ENCODE results near the gene PDCD1. TPM values are rescaled to one million over a fixed set of nuclear protein-coding genes. Genes with fewer than 3 reads are reported as not detected.
"Not testable (repeated sequence)": the region's sequence is repeated elsewhere in the genome, so short reads cannot be mapped to it uniquely, and the experiment has no call there.

The PDCD1 gene
- total RNA-seq, 2 donors from 2014 or later: 1.0 to 17.5 TPM

DNA sequence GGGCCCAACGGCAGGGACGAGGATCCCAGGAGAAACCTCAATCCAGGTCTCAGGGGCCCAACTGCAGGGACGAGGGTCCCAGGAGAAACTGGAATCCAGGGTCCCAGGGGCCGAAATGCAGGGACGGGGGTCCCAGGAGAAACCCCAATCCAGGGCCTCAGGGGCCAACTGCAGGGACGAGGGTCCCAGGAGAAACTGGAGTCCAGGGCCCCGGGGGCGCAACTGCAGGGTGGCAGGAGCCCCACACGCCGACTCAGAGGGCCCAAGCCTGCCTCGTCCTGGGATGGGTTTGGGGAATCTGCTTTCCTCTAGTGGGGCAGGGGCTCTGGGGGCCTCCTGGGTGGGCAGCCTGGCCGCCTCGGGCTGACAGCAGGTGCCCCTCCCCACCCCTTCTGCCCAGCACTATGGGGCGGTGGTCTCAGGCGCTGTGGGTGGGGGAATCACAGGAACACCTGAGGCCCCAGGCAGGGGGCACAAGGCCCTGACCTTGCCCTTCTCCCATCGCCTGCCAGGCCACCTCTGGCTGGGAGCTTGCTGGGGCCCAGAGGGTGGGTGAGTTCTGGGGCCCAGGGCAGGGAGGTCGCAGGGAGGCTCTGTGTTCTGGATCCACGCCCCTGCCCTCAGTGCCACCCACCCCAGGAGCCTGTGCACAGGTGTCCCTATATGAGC, 18.0 kb upstream of the PDCD1 start:
- DNase-seq (ENCODE audit: low spot score): no peak
- no peak overlapping the region for H3K4me3 ChIP-seq
- H3K4me1 ChIP-seq: peaks cover 0 to 11% of the 10 kb centered on the region in 2 donors
- TF ChIP-seq, protein P1, sequence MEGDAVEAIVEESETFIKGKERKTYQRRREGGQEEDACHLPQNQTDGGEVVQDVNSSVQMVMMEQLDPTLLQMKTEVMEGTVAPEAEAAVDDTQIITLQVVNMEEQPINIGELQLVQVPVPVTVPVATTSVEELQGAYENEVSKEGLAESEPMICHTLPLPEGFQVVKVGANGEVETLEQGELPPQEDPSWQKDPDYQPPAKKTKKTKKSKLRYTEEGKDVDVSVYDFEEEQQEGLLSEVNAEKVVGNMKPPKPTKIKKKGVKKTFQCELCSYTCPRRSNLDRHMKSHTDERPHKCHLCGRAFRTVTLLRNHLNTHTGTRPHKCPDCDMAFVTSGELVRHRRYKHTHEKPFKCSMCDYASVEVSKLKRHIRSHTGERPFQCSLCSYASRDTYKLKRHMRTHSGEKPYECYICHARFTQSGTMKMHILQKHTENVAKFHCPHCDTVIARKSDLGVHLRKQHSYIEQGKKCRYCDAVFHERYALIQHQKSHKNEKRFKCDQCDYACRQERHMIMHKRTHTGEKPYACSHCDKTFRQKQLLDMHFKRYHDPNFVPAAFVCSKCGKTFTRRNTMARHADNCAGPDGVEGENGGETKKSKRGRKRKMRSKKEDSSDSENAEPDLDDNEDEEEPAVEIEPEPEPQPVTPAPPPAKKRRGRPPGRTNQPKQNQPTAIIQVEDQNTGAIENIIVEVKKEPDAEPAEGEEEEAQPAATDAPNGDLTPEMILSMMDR (IDR thresholded peaks at IDR 0.05): no peak
- no peaks in the 10 kb centered on the region for H3K27me3 ChIP-seq
- no peaks in the 10 kb centered on the region for H3K36me3 ChIP-seq
- H3K27ac ChIP-seq: no peak overlapping the region
- H3K9me3 ChIP-seq: no peaks in the 10 kb centered on the region

DNA sequence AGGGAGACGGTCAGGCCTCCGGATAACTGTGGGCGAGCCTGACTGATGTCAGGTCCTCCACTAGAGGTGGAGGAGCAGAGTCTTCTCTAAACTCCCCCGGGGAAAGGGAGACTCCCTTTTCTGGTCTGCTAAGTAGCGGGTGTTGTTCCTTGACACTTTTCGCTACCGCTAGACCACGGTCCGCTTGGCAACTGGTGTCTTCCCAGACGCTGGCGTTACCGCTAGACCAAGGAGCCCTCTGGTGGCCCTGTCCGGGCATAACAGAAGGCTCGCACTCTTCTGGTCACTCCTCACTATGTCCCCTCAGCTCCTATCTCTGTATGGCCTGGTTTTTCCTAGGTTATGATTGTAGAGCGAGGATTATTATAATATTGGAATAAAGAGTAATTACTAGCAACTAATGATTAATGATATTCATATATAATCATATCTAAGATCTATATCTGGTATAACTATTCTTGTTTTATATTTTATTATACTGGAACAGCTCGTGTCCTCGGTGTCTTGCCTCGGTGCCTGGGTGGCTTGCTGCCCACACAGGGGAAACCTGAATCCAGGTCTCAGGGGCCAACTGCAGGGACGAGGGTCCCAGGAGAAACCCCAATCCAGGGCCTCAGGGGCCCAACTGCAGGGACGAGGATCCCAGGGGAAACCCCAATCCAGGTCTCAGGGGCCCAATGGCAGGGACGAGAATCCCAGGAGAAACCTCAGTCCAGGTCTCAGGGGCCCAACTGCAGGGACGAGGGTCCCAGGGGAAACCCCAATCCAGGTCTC, 17.2 kb upstream of the PDCD1 start:
- not testable (repeated sequence) for H3K9me3 ChIP-seq; H3K4me3 ChIP-seq; DNase-seq (ENCODE audit: low spot score); H3K27ac ChIP-seq; H3K4me1 ChIP-seq; H3K36me3 ChIP-seq; H3K27me3 ChIP-seq
- TF ChIP-seq, protein P1 (IDR thresholded peaks at IDR 0.05): peak; percentile 20 to 54

DNA sequence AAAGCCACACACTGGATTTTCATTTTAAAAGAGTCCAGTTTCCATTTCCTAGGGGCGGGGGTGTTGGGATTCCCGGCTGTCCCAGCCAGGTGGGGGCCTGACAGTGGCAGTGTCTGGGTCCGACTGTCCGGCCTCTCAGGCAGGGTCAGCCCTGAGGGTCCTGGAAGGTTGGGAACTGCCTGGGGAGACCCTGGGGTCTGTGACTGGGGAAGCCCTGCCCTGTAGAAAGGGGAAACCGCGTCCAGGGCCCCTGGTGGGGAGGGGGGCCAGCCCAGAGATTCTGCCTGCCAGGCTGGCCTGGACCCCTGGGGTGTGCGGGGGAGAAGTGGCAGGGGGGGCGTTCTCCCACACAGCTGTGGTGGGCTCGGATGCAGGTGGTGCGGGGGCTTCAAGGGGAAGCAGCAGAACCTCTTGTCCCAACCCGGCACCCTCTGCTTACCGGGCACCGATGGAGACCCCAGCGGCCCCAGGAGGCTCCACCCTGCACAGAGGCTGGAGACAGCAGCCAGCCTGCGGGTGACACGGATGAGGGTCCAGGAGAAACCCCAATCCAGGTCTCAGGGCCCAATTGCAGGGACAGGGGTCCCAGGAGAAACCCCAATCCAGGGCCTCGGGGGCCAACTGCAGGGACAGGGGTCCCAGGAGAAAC, 15.7 kb upstream of the PDCD1 start:
- Histone ChIP-seq H3K4me3 (no peak overlapping the region), H3K36me3 (no peaks in the 10 kb centered on the region), H3K4me1 (no peaks in the 10 kb centered on the region), H3K27ac (no peak overlapping the region), H3K27me3 (no peaks in the 10 kb centered on the region), H3K9me3 (no peaks in the 10 kb centered on the region)
- DNase-seq (ENCODE audit: low spot score): no peak
- TF ChIP-seq, protein P1 (IDR thresholded peaks at IDR 0.05): no peak

DNA sequence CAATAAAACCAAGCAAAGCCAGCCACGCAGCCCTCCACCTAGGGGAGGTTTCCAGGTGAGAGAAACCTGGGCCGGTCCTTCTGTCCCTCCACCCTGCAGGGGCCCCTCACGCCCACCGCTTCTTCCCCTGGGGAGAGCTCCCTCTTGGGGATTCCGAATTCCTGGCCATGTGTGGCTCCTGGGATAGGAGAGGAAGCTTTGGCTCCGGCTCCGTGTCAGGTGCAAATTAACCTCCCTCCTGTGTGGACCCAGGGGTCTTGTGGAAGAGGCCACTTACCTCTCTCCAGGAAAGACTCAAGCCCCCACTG, 15.1 kb upstream of the PDCD1 start:
- no peaks in the 10 kb centered on the region for H3K9me3 ChIP-seq
- H3K4me1 ChIP-seq: no peaks in the 10 kb centered on the region
- no peak overlapping the region for H3K4me3 ChIP-seq
- no peak overlapping the region for H3K27ac ChIP-seq
- H3K36me3 ChIP-seq: no peaks in the 10 kb centered on the region
- no peaks in the 10 kb centered on the region for H3K27me3 ChIP-seq
- TF ChIP-seq, protein P1 (IDR thresholded peaks at IDR 0.05): no peak
- DNase-seq (ENCODE audit: low spot score): no peak

DNA sequence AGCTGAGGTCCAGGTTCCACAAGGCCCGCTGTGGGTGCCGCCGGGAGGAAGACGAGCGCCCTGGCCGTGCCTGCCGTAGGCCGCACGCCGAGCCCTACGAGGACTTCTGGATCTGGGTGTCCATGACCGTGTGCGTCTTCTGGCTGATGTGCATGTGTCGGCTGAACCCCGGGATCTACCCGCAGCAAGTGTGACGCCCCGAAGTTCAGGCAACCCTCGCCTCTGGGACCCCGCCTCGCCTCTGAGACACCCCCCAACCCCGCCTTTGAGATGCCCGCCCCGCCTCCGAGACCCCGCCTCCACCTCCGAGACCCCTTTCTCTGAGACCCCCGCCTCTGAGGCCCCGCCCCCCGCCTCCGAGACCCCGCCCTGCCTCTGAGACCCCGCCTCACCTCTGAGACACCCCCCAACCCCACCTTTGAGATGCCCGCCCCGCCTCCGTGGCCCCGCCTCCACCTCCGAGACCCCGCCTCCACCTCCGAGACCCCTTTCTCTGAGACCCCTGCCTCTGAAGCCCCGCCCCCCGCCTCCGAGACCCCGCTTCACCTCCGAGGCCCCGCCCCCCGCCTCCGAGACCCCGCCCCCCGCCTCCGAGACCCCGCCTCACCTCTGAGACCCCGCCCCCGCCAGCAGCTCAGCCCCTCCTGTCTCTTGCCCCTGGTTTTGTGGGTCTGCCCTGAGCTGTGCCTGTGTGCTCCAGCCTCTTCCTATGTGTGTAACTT, 14.5 kb upstream of the PDCD1 start:
- no peaks in the 10 kb centered on the region for H3K9me3 ChIP-seq
- no peak overlapping the region for H3K4me3 ChIP-seq
- no peaks in the 10 kb centered on the region for H3K36me3 ChIP-seq
- TF ChIP-seq, protein P1 (IDR thresholded peaks at IDR 0.05): no peak
- no peaks in the 10 kb centered on the region for H3K27me3 ChIP-seq
- no peak for DNase-seq (ENCODE audit: low spot score)
- no peaks in the 10 kb centered on the region for H3K4me1 ChIP-seq
- no peak overlapping the region for H3K27ac ChIP-seq

All from right atrium auricular region (tissue), 2 donors.